ENCODE measurements around the gene FICD.
"Not testable (repeated sequence)": the region's sequence is repeated elsewhere in the genome, so short reads cannot be mapped to it uniquely, and the experiment has no call there.

The FICD gene

DNA sequence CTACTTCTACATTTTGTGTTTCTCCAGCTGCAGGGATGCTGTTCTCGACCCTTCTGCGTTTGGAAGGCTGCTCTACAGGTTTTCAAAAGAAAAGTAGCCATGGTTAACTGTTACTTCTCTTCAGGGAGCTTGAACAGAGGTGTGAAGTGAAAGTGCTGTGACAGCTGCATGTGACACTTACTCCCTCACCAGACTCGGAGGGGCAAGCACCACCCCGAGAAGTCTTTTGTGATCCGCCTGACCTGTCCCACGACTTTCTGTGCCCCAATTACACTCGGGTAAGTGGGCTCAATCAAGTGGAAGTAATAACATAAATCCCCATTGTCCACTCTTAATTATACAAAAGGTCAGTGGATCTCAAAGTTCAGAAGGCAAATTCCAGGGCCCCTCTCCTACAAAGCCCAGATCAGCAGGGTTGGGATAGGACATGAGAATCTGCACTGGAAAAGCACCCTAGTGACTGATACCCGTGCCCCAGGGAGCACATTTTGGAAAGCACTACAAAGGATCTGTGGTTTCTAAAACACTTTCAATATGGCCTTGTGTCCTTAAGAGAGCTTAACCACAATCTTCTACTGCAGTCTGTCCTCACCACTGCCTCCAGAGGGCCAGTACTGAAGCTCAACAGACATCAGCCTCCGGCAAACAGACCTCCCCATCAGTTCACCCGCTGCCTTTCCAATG is 11.5 kb downstream of the FICD start:
- FAIRE-seq (no peak), DNase-seq (ENCODE audit: extremely low spot score, insufficient read length, low read depth) (no peak)

DNA sequence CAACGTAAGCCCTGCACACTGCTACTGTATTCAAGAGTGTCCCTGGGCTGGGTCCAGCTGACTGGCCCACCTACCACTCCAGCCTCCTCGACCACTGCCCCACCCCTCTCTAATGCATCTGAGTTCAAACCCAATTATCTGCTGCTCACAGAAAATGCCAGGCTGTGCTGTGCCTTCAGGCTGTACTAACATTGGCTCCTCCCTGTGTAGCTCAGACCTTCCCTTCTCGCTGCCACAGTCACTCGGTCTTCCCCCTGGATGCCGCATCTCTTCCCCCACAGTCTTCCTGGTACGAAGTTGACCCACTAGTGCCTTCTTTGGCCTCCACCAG is 12.1 kb downstream of the FICD start:
- DNase-seq (ENCODE audit: extremely low spot score, insufficient read length, low read depth) (no peak), FAIRE-seq (no peak)

DNA sequence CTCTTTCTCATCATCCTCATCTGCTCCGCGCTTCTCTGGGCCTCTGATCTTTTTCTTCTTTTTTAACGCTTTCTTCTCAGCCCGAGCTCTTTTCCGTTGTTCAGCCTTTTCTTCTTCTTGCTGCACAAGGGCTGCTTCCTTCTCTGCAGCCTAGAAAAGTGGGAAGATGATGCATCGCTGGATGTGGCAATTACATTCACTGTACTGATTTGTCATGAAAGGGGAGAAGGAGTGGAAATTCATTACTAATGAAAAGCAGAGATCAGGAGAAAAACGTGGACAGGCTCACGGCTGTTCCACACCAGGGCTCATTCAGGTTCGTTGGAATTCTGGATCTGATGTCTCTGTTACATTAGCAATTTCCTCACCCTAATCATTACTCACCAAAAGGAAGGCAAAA is 15.1 kb downstream of the FICD start:
- DNase-seq (ENCODE audit: extremely low spot score, insufficient read length, low read depth), result no peak
- FAIRE-seq, result no peak

DNA sequence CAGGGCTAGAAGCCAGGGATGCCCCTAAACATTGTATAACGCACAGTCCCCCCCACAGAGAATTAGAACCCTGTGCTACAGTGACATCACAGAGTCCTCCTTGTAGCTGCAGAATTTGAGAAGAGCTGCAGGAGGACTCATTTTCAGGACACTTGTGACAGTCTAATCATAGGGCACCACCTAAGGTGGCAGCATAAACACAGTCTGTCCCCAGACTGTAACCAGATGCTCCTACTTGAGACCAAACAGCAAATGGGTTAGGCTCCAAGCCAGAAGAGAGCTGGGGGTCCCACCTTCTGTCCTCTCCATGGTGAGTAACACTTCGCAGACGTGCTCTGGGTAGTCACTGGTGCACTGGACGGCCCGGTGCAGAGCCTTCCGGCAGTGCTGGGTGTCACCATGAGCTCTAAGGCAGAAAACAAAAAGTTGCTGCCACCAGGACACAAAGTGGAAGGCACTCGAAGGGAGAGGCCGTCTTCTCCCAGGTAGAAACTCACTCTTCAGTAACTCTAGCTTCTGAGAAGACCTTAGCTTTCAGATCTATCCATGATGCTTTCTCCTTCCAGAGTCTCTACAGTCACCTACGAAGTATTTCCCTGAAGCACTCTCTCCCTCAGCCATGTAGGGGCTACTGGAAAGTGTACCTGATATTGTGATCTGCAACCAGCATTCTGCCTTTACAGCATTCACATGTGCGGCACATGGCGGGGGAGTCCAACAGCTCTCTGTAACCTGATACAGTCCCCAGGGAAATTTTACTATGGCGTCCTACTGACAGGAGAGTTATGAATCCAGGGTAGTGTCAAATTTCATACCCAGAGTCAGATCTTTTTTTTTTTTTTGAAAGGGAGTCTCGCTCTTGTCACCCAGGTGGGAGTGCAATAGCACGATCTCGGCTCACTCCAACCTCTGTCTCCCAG is 17.1 kb downstream of the FICD start:
- no peak for DNase-seq (ENCODE audit: extremely low spot score, insufficient read length, low read depth)
- no peak for FAIRE-seq

DNA sequence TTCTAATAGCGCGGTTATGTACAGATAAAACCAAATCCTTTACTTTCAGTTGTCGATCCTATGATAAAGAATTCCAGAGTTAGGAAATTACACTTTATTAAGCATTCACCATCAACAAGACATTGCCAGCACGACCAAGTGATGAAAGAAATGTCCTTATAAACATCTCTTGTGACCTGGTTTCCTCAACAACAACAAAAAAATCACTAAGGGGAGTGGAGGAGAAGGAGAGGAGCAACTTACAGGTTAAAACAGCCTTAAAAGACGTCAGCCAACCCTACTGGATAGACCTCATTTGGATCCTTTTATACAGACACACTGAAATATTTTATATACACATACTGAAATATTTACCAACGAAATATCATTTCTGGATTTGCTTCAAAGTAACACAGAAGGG is 23.1 kb downstream of the FICD start:
- no peak for DNase-seq (ENCODE audit: extremely low spot score, insufficient read length, low read depth)

DNA sequence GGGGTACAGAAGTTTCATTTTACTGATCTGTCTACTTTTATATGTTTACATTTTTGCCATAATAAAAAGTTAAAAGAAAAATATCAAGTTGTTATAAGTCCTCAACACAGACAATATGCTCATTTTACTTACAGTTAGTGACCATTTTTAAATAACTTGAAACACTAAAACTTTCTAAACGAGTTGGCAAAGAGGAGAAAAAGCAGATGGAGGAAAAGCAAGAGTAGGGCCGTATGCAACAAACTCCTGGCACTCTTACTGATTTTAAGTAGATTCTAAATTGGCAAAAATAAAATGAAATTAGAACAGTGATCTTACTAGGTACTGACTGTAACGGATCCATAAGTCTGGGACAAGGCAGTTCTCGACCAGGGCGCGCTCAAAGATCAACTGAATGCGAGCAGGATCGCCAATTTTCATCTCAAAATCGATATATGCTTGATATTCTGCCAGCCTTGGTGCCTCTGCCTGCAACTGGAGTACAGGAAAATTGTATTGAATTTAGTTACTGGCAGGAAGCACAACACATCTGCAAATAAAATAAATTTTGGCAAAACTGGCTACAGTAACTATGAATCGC is 23.6 kb downstream of the FICD start:
- FAIRE-seq (no peak), DNase-seq (ENCODE audit: extremely low spot score, insufficient read length, low read depth) (no peak)

More for the DNA sequence above, 23.1 kb downstream of the FICD start:
- FAIRE-seq, result no peak

DNA sequence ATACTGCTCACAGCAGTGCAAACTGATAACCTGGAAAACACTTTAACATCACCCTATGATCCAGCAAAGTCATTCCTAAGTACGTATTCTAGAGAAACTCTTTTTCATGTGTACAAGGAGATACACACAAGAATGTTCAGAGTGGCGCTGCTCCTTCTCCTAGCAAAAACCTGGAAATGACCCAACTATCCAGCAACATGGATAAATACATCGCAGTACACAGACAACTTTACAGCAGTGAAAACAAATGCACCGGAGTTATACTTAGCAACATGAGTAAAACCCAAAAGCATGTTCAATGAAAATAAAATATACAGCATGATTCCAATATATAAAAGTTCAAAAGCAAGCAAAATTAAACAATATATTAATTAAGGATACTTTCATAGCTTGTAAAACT is 27.2 kb downstream of the FICD start:
- DNase-seq (ENCODE audit: extremely low spot score, insufficient read length, low read depth) (no peak), FAIRE-seq (no peak)

DNA sequence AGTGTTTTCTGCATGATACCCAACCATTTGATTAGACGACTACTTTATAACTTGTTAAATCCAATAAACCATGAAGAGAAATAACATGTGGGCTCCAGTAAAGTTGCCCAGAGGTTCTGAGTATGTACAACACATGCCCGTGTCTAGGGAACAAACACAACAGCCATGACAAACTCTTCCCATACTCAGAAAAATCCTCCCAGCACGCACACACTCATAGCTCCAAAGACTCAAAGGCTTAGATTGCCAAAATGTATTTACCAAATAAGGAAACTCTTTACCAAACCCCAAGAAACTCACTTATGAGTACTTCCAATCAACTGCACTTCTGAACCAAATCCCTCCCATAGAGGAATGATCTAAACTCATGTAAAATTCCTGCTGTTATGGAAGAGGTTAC is 28.6 kb downstream of the FICD start:
- FAIRE-seq, result no peak
- no peak for DNase-seq (ENCODE audit: extremely low spot score, insufficient read length, low read depth)

DNA sequence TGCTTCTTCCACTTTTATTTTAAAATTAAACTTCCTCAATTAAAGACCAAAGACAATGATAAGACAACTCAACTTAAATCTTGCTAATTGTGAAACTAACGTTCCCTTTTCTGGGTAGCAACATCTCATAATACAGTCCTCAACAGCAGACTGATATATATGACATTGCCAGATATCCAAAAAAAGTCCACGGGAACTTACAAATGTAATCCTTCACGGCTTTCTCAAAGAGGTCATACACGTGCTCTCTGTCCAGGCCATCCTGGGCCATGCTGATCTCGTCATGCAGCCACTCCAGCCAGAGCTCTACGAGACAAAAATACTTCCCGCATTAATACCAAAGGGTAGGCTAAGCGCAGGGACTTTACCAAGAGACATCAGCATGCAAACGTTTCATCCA is 32.6 kb downstream of the FICD start:
- FAIRE-seq (no peak), DNase-seq (ENCODE audit: extremely low spot score, insufficient read length, low read depth) (no peak)

DNA sequence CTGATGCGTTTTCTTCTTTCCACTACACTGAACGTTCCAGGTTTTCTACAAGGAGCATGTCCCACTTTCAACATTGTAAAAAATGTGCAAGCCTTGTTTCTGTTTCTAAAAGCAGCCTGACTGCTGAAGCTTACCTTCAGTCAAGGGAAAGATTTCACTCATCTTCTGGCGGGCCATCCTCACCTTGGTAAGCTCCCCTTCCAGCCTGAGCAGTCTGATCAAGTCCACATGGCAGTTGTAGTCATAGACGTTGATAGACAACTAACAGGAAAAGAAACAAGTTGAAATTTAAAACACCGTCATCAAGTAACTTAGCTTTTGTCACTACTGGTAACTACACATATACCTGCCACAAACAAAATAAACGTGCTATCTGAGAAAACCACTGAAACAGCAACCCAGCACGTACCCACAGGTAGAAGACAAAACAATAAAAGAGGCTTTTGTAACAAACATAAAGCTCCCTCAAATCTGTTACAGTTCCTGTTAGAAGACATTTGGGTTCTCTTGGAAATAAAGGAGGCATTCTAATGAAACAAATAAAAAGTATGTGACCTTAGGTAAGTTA is 34.0 kb downstream of the FICD start:
- peak; percentile 52 for FAIRE-seq

DNA sequence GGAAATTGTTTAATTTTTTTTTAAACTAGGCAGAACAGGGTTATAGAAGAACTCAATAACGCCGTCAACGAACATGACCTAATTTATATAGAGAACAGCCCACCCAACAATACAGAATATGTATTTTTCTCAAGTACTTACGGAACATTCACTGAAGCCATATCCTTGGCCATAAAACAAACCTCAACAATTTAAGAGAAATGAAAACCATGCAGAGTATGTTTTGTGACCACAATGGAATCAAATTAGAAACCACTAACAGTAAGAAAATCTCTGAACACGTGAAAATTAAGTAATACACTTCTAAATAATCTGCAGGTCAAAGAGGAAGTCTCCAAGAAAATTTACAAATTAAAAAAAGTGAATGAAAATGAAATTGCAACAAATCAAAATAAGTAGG is 36.5 kb downstream of the FICD start:
- FAIRE-seq, result no peak
- DNase-seq (ENCODE audit: extremely low spot score, insufficient read length, low read depth), result no peak

More for the DNA sequence above, 34.0 kb downstream of the FICD start:
- DNase-seq (ENCODE audit: extremely low spot score, insufficient read length, low read depth), result no peak

DNA sequence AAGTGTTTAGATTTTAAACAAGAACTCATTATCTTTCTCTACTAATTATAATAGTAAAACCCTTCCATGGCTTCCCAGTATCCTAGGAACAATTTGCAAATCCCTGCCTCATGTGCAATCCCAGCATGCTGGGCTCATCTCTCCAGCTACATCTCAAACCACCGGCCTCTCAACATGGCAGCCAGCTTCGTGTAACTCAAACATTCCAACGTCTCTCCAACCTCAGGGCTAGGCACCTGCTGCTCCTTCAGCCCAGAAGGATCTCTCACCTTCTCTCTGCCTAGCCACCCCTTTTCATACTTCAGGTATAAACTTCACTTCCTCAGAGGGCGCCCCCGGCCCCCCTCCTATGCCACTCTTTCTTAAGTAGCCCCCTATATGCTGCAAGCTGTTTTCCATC is 38.7 kb downstream of the FICD start:
- DNase-seq (ENCODE audit: extremely low spot score, insufficient read length, low read depth) (no peak), FAIRE-seq (no peak)

DNA sequence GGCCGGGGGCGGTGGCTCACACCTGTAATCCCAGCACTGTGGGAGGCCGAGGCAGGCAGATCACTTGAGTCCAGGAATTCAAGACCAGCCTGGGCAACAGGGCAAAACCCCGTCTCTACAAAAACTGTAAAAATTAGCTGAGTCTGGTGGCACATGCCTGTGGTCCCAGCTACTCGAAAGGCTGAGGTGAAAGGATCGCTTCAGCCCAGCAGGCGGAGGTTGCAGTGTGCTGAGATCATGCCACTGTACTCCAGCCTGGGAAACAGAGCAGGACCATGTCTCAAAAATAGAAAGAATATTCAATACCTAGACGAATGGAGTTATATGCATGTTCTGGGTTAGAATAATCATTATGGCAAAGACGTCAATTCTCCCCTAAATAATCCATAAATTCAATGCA is 40.3 kb downstream of the FICD start:
- FAIRE-seq; DNase-seq (ENCODE audit: extremely low spot score, insufficient read length, low read depth): not testable (repeated sequence)

DNA sequence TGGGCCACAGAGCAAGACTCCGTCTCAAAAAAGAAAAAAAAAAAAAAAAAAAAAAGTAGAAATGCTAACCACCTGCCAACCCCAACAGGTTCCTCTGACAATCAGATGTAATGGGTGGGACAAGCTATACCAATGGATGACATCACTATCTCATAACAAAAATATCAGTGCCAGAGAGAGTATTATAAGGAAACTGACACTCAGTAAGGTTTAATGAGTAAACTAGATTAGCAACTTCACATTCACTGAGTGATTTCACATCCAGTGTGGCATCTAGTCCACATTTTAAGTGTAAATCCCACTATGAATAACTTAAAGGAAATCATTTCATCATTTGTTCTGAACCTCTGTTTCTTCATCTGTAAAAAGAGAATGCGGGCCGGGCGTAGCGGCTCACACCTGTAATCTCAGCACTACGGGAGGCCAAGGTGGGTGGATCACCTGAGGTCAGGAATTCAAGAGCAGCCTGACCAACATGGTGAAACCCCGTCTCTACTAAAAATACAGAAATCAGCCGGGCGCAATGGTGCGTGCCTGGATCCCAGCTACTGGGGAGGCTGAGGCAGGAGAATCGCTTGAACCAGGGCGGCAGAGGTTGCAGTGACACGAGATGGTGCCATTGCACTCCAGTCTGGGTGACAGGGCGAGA is 44.1 kb downstream of the FICD start:
- DNase-seq (ENCODE audit: extremely low spot score, insufficient read length, low read depth) (no peak), FAIRE-seq (no peak)

DNA sequence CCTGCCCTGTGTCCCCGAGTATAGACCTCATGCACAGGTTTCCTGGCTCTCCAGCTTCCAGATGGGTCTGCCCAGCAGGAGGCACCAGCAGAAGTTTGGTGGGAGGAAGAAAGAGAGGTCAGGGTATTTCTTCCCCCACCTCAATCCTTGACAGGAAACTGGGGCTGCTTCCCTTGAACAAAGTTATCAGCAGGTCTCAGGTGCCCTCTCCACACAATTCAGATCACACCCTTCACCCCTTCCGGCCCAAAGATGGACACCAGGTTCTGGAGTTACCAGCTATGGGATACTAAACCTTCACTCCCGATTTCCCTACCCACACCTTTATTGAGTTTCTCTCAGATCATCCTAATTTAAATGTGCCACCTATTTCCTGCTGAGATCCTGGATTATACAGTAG is 44.7 kb downstream of the FICD start:
- DNase-seq (ENCODE audit: extremely low spot score, insufficient read length, low read depth) (no peak), FAIRE-seq (no peak)

DNA sequence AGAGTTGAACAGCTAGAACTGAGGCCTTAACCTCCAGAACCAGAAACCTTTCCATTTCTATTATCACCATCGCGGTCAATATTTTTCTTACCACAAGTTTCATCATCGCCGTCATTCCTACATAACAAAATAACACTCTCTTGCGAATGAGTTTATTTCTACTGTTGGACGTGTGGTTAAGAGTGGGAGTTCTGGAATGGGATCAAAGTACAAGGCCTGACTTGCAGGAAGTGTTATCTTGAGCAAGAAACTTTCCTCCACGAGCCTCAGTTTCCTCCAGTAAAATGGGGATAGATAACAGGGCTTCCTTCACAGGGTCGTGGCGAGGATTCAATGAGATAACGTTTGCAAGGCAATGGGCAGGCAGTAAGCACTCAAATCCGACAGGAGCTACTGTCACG is 45.2 kb downstream of the FICD start:
- FAIRE-seq, result no peak
- DNase-seq (ENCODE audit: extremely low spot score, insufficient read length, low read depth), result no peak

DNA sequence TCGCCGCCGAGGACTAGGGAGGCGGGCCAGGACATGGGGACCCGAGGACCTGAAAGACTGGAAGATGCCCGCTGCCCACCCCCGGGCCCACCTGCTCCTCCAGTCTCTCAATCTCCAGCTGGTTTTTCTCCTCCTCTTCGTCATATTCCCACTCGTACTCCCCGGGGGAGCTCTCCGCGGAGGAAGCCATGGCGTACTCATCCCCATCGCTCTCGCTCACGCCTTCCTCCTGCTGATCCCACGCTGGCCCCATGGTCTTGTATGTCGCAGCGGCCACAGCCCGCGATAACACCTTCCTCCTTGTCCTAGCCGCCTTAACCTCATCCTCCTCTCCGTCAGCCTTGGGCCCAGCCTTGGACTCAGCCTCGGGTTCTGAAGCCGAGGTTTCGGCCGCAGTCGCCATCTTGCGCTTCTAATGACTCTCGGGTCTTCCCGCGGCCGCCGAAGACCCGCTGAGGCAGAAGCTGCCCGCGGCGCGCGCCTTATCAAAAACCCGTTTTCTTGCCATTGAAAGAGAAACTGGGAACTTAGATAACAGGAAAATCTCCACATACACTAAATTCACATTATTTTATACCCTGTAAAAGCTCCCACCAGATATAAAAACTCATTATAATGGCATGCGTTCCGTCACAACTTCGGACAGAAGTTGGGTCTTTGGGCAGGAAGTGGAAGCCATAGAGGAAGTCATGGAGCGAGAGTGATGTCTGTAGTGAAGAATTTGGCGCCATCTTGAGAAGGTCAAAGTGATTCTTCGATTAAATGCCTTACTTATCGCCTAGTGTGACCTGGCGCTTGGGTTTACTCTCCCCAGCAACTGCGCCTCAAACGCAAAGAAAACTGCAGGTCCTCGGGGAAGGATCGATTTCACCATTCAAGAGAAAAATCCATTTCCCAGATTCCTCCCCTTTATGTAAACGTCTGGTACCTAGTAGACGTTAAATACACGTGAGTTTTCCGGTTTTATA is 46.0 kb downstream of the FICD start, which contains the start of gene SART3:
TSS of gene SART3 (minus strand) at position 422 of the 968 bp plus-strand sequence. CDS start at position 403, 19 bp downstream.
- FAIRE-seq (peak; percentile 84), DNase-seq (ENCODE audit: extremely low spot score, insufficient read length, low read depth) (peak; percentile 66)

DNA sequence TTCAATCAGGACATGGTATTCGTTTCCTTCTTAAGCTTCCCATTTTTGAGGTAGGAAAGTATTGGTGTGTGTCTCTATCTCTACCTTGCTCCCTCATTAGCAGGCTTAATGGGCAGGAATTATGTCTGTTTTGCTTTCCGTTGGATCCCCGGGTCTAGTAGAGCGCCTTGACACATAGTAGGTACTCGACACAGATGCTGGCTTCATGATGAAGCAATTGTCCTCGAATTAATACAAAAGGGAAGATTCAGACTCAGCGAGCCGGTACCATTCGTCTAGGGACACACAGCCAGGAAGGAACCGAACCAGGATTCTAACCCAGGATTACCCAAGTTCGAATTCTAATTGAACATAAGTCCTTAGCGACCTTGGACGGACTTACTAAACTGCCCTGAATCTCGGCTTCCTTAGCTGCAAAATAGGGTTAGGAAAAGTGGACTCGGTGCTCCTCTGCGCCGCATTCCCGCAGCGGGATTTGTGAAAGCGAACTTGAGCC is 46.8 kb downstream of the FICD start:
- FAIRE-seq, result no peak
- DNase-seq (ENCODE audit: extremely low spot score, insufficient read length, low read depth), result no peak
